Neural cell (in vitro differentiated cells): ENCODE data around the gene UBE3D. TPM values are rescaled to one million over a fixed set of nuclear protein-coding genes. Genes with fewer than 3 reads are reported as not detected.

ENCODE experiments used
- H2AFZ ChIP-seq: fragments of 200-600, 300-800 bp; sonication (generic), shearing (Covaris generic); 2 replicates; pipeline ENCODE4 v1.6.0; 2014; ENCODE audit warnings: low read depth, mild to moderate bottlenecking, antibody characterized with exemption, low read length, moderate library complexity
- H3F3A ChIP-seq: fragments of 200-600 bp; shearing (Covaris generic); 2 replicates; pipeline ENCODE4 v1.6.1; 2016; ENCODE audit warnings: mild to moderate bottlenecking, moderate library complexity, mixed read lengths, antibody characterized with exemption, low read length; ENCODE audit not compliant: insufficient read depth, poor library complexity, severe bottlenecking
- H3K27ac ChIP-seq: fragments of 200-600, 300-800 bp; sonication (generic), shearing (Covaris generic); 2 replicates; pipeline ENCODE4 v1.5.1; 2014; ENCODE audit warnings: mild to moderate bottlenecking, low read length, moderate library complexity
- H3K27me3 ChIP-seq: fragments of 300-800, 200-600 bp; sonication (generic), shearing (Covaris generic); 2 replicates; pipeline ENCODE4 v1.6.0; 2014; ENCODE audit warnings: mild to moderate bottlenecking, low read depth, low read length, moderate library complexity; ENCODE audit not compliant: insufficient read depth
- H3K36me3 ChIP-seq: fragments of 300-800, 200-600 bp; sonication (generic), shearing (Covaris generic); 2 replicates; pipeline ENCODE4 v1.5.1; 2014; ENCODE audit warnings: mild to moderate bottlenecking, antibody characterized with exemption, low read length, moderate library complexity; ENCODE audit not compliant: insufficient read depth
- H3K4me2 ChIP-seq: fragments of 300-800, 200-600 bp; sonication (generic), shearing (Covaris generic); 2 replicates; pipeline ENCODE4 v1.6.0; 2014; ENCODE audit warnings: mild to moderate bottlenecking, low read length
- H3K4me3 ChIP-seq: fragments of 300-800, 200-600 bp; sonication (generic), shearing (Covaris generic); 2 replicates; pipeline ENCODE4 v1.5.1; 2014; ENCODE audit warnings: mild to moderate bottlenecking, low read length, moderate library complexity
- H3K79me2 ChIP-seq: fragments of 200-600 bp; shearing (Covaris generic); replicated peaks from 2 replicates; pipeline ENCODE4 v1.6.0; 2014; ENCODE audit warnings: mild to moderate bottlenecking, low read length, moderate library complexity; ENCODE audit not compliant: insufficient read depth
- H3K9ac ChIP-seq: fragments of 300-800, 200-600 bp; sonication (generic), shearing (Covaris generic); 2 replicates; pipeline ENCODE4 v1.6.1; 2016; ENCODE audit warnings: mild to moderate bottlenecking, low read length, mixed read lengths
- H3K9me2 ChIP-seq: fragments of 200-600 bp; shearing (Covaris generic); 2 replicates; pipeline ENCODE4 v1.6.1; 2016; ENCODE audit warnings: mild to moderate bottlenecking, low read length, mixed read lengths; ENCODE audit not compliant: insufficient read depth
- H3K9me3 ChIP-seq: fragments of 200-600, 300-800 bp; sonication (generic), shearing (Covaris generic); 2 replicates; pipeline ENCODE4 v1.6.1; 2016; ENCODE audit warnings: mild to moderate bottlenecking, mixed run types, low read length, moderate library complexity, mixed read lengths
- H4K20me1 ChIP-seq: fragments of 200-600 bp; shearing (Covaris generic); 2 replicates; pipeline ENCODE4 v1.6.1; 2016; ENCODE audit warnings: mild to moderate bottlenecking, mixed run types; ENCODE audit not compliant: insufficient read depth
- CTCF ChIP-seq: fragments of 450-650 bp; IDR thresholded peaks from 2 replicates; pipeline ENCODE4 v1.5.1; 2014; ENCODE audit warnings: antibody characterized with exemption, mild to moderate bottlenecking, moderate library complexity; ENCODE audit not compliant: poor library complexity, severe bottlenecking
- EP300 ChIP-seq: fragments of 450-650 bp; conservative IDR thresholded peaks from 2 replicates; pipeline ENCODE4 v1.6.1; 2014; ENCODE audit warnings: antibody characterized with exemption, mild to moderate bottlenecking, moderate library complexity; ENCODE audit not compliant: poor library complexity, severe bottlenecking
- EZH2 ChIP-seq: fragments of 200-600, 300-800 bp; shearing (Covaris generic), sonication (generic); IDR thresholded peaks from 2 replicates; pipeline ENCODE4 v1.6.1; 2014; ENCODE audit warnings: antibody characterized with exemption, low read length, borderline replicate concordance, mild to moderate bottlenecking; ENCODE audit not compliant: insufficient read depth, poor library complexity, severe bottlenecking
- MXI1 ChIP-seq: fragments of 450-650 bp; conservative IDR thresholded peaks from 2 replicates; pipeline ENCODE4 v1.6.1; 2014; ENCODE audit warnings: antibody characterized with exemption, mild to moderate bottlenecking; ENCODE audit not compliant: poor library complexity, severe bottlenecking
- POLR2AphosphoS5 ChIP-seq: IDR thresholded peaks from 2 replicates; pipeline ENCODE4 v1.6.1; 2012
- RAD21 ChIP-seq: fragments of 450-650 bp; conservative IDR thresholded peaks from 2 replicates; pipeline ENCODE4 v1.6.1; 2014; ENCODE audit warnings: antibody characterized with exemption, mild to moderate bottlenecking, moderate library complexity
- REST ChIP-seq: IDR thresholded peaks from 2 replicates; pipeline ENCODE4 v1.6.1; 2012; ENCODE audit warnings: borderline replicate concordance
- TAF1 ChIP-seq: IDR thresholded peaks from 2 replicates; pipeline ENCODE4 v1.6.1; 2012; ENCODE audit warnings: low read depth
- polyA plus RNA-seq: library from polyadenylated mRNA; depleted of rRNA; stranded (reverse); fragments of >200 nt; gene quantifications from 2 replicates; pipeline ENCODE4 v1.2.3, GENCODE V29; 2014

Gene UBE3D
- polyA plus RNA-seq, 1 donor from 2014 or later = 11.6 TPM

- Histone ChIP-seq H3K36me3 (no peaks in the 10 kb centered on the region), H3K9ac (no peak overlapping the region), H3K4me2 (no peak overlapping the region), H3K79me2 (no peaks in the 10 kb centered on the region), H2AFZ (no peak overlapping the region), H3K9me3 (no peaks in the 10 kb centered on the region), H3K4me3 (no peak overlapping the region), H3K27ac (no peak overlapping the region), H4K20me1 (no peaks in the 10 kb centered on the region), H3K9me2 (no peaks in the 10 kb centered on the region), H3F3A (no peaks in the 10 kb centered on the region), H3K27me3 (no peaks in the 10 kb centered on the region)
- TF ChIP-seq CTCF (no peak), EP300 (no peak), TAF1 (no peak), POLR2AphosphoS5 (no peak), MXI1 (no peak), REST (no peak), RAD21 (no peak)
These were observed 110.6 kb downstream of the UBE3D start for GRCh38 chr6:82954937-82955577.

- Histone ChIP-seq H3K9me2 (no peaks in the 10 kb centered on the region), H4K20me1 (no peaks in the 10 kb centered on the region), H3F3A (no peaks in the 10 kb centered on the region), H3K36me3 (no peaks in the 10 kb centered on the region), H3K4me2 (no peak overlapping the region), H3K79me2 (no peaks in the 10 kb centered on the region), H3K9ac (no peak overlapping the region), H3K4me3 (no peak overlapping the region), H2AFZ (no peak overlapping the region), H3K27me3 (no peaks in the 10 kb centered on the region), H3K27ac (no peak overlapping the region), H3K9me3 (no peaks in the 10 kb centered on the region)
- TF ChIP-seq MXI1 (no peak), EP300 (no peak), POLR2AphosphoS5 (no peak), TAF1 (no peak), EZH2 (no peak), REST (no peak)
These were observed 111.3 kb downstream of the UBE3D start for GRCh38 chr6:82954356-82954755.
